Measurements from ENCODE around the gene SERTAD4. TPM values are rescaled to one million over a fixed set of nuclear protein-coding genes. Genes with fewer than 3 reads are reported as not detected.
"Not testable (repeated sequence)": the region's sequence is repeated elsewhere in the genome, so short reads cannot be mapped to it uniquely, and the experiment has no call there.

SERTAD4 gene
- polyA plus RNA-seq, 1 donor from 2014 or later, result 41.4 TPM

DNA sequence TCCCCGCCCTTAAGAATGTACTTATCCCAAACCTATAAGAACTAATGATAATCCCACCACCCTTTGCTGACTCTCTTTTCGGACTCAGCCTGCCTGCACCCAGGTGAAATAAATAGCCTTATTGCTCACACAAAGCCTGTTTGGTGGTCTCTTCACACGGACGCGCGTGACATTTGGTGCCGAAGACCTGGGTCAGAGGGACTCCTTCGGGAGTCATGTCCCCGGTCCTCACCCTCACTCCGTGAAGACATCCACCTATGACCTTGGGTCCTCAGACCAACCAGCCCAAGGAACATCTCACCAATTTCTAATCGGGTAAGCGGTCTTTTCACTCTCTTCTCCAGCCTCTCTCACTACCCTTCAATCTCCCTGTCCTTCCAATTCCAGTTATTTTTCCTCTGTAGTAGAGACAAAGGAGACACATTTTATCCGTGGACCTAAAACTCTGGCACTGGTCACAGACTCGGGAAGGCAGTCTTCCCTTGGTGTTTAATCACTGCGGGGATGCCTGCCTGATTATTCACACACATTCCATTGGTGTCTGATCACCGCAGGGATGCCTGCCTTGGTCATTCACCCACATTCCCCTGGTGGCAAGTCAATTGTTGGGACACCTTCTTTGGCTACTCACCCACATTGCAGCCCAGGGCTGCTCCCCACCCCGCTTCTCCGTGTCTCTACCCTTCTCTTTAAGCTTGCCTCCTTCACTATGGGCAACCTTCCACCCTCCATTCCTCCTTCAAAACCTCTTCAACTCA lies 44.6 kb upstream of the SERTAD4 start:
- H3K27me3 ChIP-seq (ENCODE audit: insufficient read depth, low read depth, low read length); H3K4me2 ChIP-seq (ENCODE audit: low read length); H3K36me3 ChIP-seq (ENCODE audit: insufficient read depth, low read length); H3K79me2 ChIP-seq (replicated peaks; ENCODE audit: insufficient read depth, low read length); H3K9me3 ChIP-seq (ENCODE audit: low read length); H3K4me3 ChIP-seq (ENCODE audit: low read length); H3F3A ChIP-seq (ENCODE audit: insufficient read depth, low read length, poor library complexity, severe bottlenecking); H3K9ac ChIP-seq (ENCODE audit: low read length); H4K20me1 ChIP-seq (ENCODE audit: insufficient read depth); H3K27ac ChIP-seq (ENCODE audit: low read length); H3K9me2 ChIP-seq (ENCODE audit: insufficient read depth, low read length); H2AFZ ChIP-seq (ENCODE audit: low read depth, low read length): not testable (repeated sequence)

DNA sequence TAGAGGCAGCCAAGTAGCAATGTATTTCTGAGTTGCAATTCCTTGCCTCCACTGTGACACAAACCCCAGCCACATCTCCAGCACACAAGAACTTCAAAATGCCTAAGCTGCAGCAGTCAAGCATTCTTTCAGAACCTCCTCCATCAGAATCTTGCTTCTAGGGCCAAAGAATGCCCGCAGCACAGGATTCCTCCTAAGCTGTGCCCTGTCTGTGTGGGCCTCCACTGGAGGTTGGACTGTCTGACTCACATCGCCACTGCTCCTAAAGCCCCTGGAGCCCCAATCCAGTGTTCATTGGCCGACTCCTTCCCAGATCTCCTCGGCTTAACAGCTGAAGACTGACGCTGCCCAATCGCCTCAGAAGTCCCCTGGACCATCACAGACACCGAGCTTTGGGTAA lies 43.2 kb upstream of the SERTAD4 start:
- H3K9ac ChIP-seq (ENCODE audit: low read length), result no peak overlapping the region
- H3K9me2 ChIP-seq (ENCODE audit: insufficient read depth, low read length), result no peaks in the 10 kb centered on the region
- no peaks in the 10 kb centered on the region for H3K36me3 ChIP-seq (ENCODE audit: insufficient read depth, low read length)
- no peaks in the 10 kb centered on the region for H3K79me2 ChIP-seq (replicated peaks; ENCODE audit: insufficient read depth, low read length)
- H2AFZ ChIP-seq (ENCODE audit: low read depth, low read length), result no peak overlapping the region
- H3K4me3 ChIP-seq (ENCODE audit: low read length), result no peak overlapping the region
- no peak for TF ChIP-seq EP300 (conservative IDR thresholded peaks at IDR 0.05; ENCODE audit: poor library complexity, severe bottlenecking)
- no peak for TF ChIP-seq TAF1 (IDR thresholded peaks at IDR 0.05; ENCODE audit: low read depth)
- TF ChIP-seq POLR2AphosphoS5 (IDR thresholded peaks at IDR 0.05), result no peak
- no peak for TF ChIP-seq MXI1 (conservative IDR thresholded peaks at IDR 0.05; ENCODE audit: poor library complexity, severe bottlenecking)
- no peak for TF ChIP-seq EZH2 (IDR thresholded peaks at IDR 0.05; ENCODE audit: borderline replicate concordance, insufficient read depth, low read length, poor library complexity, severe bottlenecking)
- TF ChIP-seq SMC3 (conservative IDR thresholded peaks at IDR 0.05; ENCODE audit: poor library complexity), result no peak
- TF ChIP-seq, protein P1, sequence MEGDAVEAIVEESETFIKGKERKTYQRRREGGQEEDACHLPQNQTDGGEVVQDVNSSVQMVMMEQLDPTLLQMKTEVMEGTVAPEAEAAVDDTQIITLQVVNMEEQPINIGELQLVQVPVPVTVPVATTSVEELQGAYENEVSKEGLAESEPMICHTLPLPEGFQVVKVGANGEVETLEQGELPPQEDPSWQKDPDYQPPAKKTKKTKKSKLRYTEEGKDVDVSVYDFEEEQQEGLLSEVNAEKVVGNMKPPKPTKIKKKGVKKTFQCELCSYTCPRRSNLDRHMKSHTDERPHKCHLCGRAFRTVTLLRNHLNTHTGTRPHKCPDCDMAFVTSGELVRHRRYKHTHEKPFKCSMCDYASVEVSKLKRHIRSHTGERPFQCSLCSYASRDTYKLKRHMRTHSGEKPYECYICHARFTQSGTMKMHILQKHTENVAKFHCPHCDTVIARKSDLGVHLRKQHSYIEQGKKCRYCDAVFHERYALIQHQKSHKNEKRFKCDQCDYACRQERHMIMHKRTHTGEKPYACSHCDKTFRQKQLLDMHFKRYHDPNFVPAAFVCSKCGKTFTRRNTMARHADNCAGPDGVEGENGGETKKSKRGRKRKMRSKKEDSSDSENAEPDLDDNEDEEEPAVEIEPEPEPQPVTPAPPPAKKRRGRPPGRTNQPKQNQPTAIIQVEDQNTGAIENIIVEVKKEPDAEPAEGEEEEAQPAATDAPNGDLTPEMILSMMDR (IDR thresholded peaks at IDR 0.05; ENCODE audit: poor library complexity, severe bottlenecking), result no peak
- TF ChIP-seq, protein P2, sequence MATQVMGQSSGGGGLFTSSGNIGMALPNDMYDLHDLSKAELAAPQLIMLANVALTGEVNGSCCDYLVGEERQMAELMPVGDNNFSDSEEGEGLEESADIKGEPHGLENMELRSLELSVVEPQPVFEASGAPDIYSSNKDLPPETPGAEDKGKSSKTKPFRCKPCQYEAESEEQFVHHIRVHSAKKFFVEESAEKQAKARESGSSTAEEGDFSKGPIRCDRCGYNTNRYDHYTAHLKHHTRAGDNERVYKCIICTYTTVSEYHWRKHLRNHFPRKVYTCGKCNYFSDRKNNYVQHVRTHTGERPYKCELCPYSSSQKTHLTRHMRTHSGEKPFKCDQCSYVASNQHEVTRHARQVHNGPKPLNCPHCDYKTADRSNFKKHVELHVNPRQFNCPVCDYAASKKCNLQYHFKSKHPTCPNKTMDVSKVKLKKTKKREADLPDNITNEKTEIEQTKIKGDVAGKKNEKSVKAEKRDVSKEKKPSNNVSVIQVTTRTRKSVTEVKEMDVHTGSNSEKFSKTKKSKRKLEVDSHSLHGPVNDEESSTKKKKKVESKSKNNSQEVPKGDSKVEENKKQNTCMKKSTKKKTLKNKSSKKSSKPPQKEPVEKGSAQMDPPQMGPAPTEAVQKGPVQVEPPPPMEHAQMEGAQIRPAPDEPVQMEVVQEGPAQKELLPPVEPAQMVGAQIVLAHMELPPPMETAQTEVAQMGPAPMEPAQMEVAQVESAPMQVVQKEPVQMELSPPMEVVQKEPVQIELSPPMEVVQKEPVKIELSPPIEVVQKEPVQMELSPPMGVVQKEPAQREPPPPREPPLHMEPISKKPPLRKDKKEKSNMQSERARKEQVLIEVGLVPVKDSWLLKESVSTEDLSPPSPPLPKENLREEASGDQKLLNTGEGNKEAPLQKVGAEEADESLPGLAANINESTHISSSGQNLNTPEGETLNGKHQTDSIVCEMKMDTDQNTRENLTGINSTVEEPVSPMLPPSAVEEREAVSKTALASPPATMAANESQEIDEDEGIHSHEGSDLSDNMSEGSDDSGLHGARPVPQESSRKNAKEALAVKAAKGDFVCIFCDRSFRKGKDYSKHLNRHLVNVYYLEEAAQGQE (IDR thresholded peaks at IDR 0.05; ENCODE audit: borderline replicate concordance), result no peak
- no peak for TF ChIP-seq RAD21 (conservative IDR thresholded peaks at IDR 0.05)
- no peak overlapping the region for H3K27ac ChIP-seq (ENCODE audit: low read length)
- no peaks in the 10 kb centered on the region for H3K9me3 ChIP-seq (ENCODE audit: low read length)
- H4K20me1 ChIP-seq (ENCODE audit: insufficient read depth), result no peaks in the 10 kb centered on the region
- no peaks in the 10 kb centered on the region for H3K27me3 ChIP-seq (ENCODE audit: insufficient read depth, low read depth, low read length)
- H3F3A ChIP-seq (ENCODE audit: insufficient read depth, low read length, poor library complexity, severe bottlenecking), result no peaks in the 10 kb centered on the region
- no peak overlapping the region for H3K4me2 ChIP-seq (ENCODE audit: low read length)

All from neural cell (in vitro differentiated cells).